Caco-2 (cell line): Measurements from ENCODE around the gene STAB2. TPM values are rescaled to one million over a fixed set of nuclear protein-coding genes. Genes with fewer than 3 reads are reported as not detected.

Experiments
- BruUV-seq: library from RNA; stranded (reverse); fragments of 400-500 nt; replicated peaks from 2 replicates; lab custom pipeline; 2021; lab: Mats Ljungman, UMichigan
- CTCF ChIA-PET: fragments of 300-600 bp; sonication (Branson Sonifier 250); formaldehyde crosslinking; loops from one replicate; lab custom pipeline; 2022; ENCODE audit warnings: antibody characterized with exemption; lab: Charles Lee
- POLR2A ChIA-PET: fragments of 300-600 bp; sonication (Branson Sonifier 250); formaldehyde crosslinking; loops from one replicate; lab custom pipeline; 2022; ENCODE audit warnings: antibody characterized with exemption; lab: Charles Lee
- DNase-seq, 2 experiments: peaks; one replicate each; pipeline versions ENCODE4 v3.0.0 to v3.0.0-alpha.2; 2020 to 2022
- H3K27me3 ChIP-seq: replicated peaks from 2 replicates; pipeline ENCODE4 v1.6.0; 2011; ENCODE audit warnings: low read length; ENCODE audit not compliant: control insufficient read depth, insufficient read depth
- H3K36me3 ChIP-seq: 2 replicates; pipeline ENCODE4 v1.5.1; 2011; ENCODE audit warnings: low read length; ENCODE audit not compliant: control insufficient read depth, insufficient read depth
- H3K4me1 ChIP-seq: fragments of 250-450 bp; sonication (Bioruptor Pico); 2 replicates; pipeline ENCODE4 v1.5.1; 2020; ENCODE audit warnings: mild to moderate bottlenecking
- H3K4me3 ChIP-seq: 2 replicates; pipeline ENCODE4 v1.5.1; 2011; ENCODE audit warnings: low read depth, mild to moderate bottlenecking, control low read depth, low read length
- H3K9me3 ChIP-seq: fragments of 250-450 bp; sonication (Bioruptor Pico); 2 replicates; pipeline ENCODE4 v1.5.1; 2020; ENCODE audit warnings: mild to moderate bottlenecking, moderate library complexity
- H3K27ac Mint-ChIP-seq: one replicate; pipeline ENCODE4 v1.8.0; 2022; ENCODE audit warnings: mixed read lengths; ENCODE audit not compliant: unreplicated experiment
- H3K27me3 Mint-ChIP-seq: one replicate; pipeline ENCODE4 v1.8.0; 2022; ENCODE audit warnings: mixed read lengths; ENCODE audit not compliant: insufficient read depth, unreplicated experiment
- H3K36me3 Mint-ChIP-seq: one replicate; pipeline ENCODE4 v1.8.0; 2022; ENCODE audit warnings: mild to moderate bottlenecking, mixed read lengths; ENCODE audit not compliant: insufficient read depth, unreplicated experiment
- H3K4me1 Mint-ChIP-seq: one replicate; pipeline ENCODE4 v1.8.0; 2022; ENCODE audit warnings: low read depth, mixed read lengths; ENCODE audit not compliant: unreplicated experiment
- H3K4me3 Mint-ChIP-seq: one replicate; pipeline ENCODE4 v1.8.0; 2022; ENCODE audit warnings: mild to moderate bottlenecking, moderate library complexity, mixed read lengths; ENCODE audit not compliant: unreplicated experiment
- H3K9me3 Mint-ChIP-seq: one replicate; pipeline ENCODE4 v1.8.0; 2022; ENCODE audit warnings: mixed read lengths; ENCODE audit not compliant: unreplicated experiment
- CTCF ChIP-seq, 2 experiments: fragments of 200-600 bp in 1 of 2; IDR thresholded peaks; 1 replicate in 1 of 2; 2 replicates in 1 of 2; pipeline versions ENCODE4 v1.5.1 to v1.8.0; 2011 to 2022; ENCODE audit warnings: antibody characterized with exemption in 1 of 2, control low read depth in 1 of 2, inconsistent platforms in 1 of 2, low read depth in 1 of 2, low read length in 1 of 2, mild to moderate bottlenecking in 1 of 2, moderate library complexity in 1 of 2; ENCODE audit not compliant: insufficient read depth in 1 of 2, severe bottlenecking in 1 of 2, unreplicated experiment in 1 of 2
- intact Hi-C: fragments of 100-400 bp; cut with micrococcal nuclease; formaldehyde crosslinking; loops from one replicate; pipeline ENCODE4 v1.10.0; 2022; ENCODE audit not compliant: unreplicated experiment
- total RNA-seq: library from RNA; stranded (reverse); gene quantifications from 2 replicates; pipeline ENCODE4 v1.2.3, GENCODE V29; 2022

STAB2 gene
- total RNA-seq, 1 experiment from 2014 or later: 0.25 TPM

DNA sequence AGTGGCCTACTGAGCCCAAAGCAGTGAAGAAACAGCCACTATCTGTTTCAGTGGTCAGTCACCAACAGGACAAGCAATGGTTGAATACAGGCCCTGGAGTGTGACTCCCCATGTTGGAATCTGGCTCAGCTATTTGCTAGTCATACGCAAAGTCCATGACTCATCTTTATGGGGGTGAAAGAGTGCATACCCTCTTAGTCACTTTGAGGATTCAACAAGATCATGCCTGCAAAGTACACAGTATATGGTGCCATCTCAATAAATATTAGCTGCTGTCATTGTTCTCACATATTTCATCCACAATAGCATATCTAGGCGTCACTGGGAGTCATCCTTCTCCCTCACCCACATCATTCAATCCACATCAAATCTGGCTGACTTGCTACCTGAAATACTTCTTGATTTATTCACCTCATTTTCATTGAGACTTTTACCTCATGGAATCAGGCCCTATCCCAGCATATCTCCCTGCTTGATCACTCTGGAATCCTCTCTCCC is 26.4 kb upstream of the STAB2 start:
- TF ChIP-seq CTCF (IDR thresholded peaks at IDR 0.05; ENCODE audit: insufficient read depth in 1 of 2, low read depth in 1 of 2, low read length in 1 of 2, severe bottlenecking in 1 of 2, unreplicated experiment in 1 of 2): no peak
- peaks cover 27% of the 10 kb centered on the region for H3K9me3 Mint-ChIP-seq
- H3K27ac Mint-ChIP-seq: no peak overlapping the region
- ChIA-PET POLR2A (no interaction called here), CTCF (no interaction called here)
- Histone ChIP-seq H3K27me3 (no peaks in the 10 kb centered on the region), H3K9me3 (peaks cover 7% of the 10 kb centered on the region), H3K4me3 (no peak overlapping the region), H3K36me3 (no peaks in the 10 kb centered on the region), H3K4me1 (peaks cover 22% of the 10 kb centered on the region; the same call in 1 of the 2 replicates)
- intact Hi-C loops: no loop called here
- H3K4me3 Mint-ChIP-seq: no peak overlapping the region
- peaks cover 6% of the 10 kb centered on the region for H3K4me1 Mint-ChIP-seq
- DNase-seq: peak; percentile 26 to 49
- H3K36me3 Mint-ChIP-seq: no peaks in the 10 kb centered on the region
- BruUV-seq: no TSS peak
- no peaks in the 10 kb centered on the region for H3K27me3 Mint-ChIP-seq

DNA sequence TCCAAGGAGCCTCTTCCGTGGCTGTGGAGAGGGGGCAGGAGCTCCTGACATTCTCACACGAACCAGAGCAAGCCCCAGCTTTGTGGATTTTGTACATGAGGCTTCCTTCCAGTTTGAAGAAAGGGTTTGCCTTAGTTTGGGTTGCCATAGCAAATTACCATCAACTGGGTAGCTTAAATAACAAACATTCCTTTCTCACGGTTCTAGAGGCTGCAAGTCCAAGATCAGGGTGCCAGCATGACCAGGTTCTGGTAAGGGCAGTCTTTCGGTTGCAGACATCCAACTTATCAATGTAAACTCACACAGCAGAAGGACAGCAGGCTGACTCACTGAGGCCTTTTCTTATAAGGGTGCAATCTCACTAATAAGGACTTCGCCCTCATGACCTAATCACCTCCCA is 25.9 kb upstream of the STAB2 start:
- no peak for DNase-seq
- no peak overlapping the region for H3K4me3 Mint-ChIP-seq
- Histone ChIP-seq H3K36me3 (no peaks in the 10 kb centered on the region), H3K4me3 (no peak overlapping the region), H3K9me3 (peaks cover 12% of the 10 kb centered on the region), H3K4me1 (peaks cover 22% of the 10 kb centered on the region; the same call in 1 of the 2 replicates), H3K27me3 (no peaks in the 10 kb centered on the region)
- TF ChIP-seq CTCF (IDR thresholded peaks at IDR 0.05; ENCODE audit: insufficient read depth in 1 of 2, low read depth in 1 of 2, low read length in 1 of 2, severe bottlenecking in 1 of 2, unreplicated experiment in 1 of 2): no peak
- POLR2A ChIA-PET: interaction anchor here (0.6 kb wide), 1 partner anchor 10 kb away, joined by 3 read pairs; no protein-coding TSS in a partner anchor
- H3K36me3 Mint-ChIP-seq: no peaks in the 10 kb centered on the region
- CTCF ChIA-PET: no interaction called here
- H3K4me1 Mint-ChIP-seq: peaks cover 6% of the 10 kb centered on the region
- no peak overlapping the region for H3K27ac Mint-ChIP-seq
- H3K9me3 Mint-ChIP-seq: peaks cover 32% of the 10 kb centered on the region
- BruUV-seq: no TSS peak
- intact Hi-C loops: no loop called here
- no peaks in the 10 kb centered on the region for H3K27me3 Mint-ChIP-seq

DNA sequence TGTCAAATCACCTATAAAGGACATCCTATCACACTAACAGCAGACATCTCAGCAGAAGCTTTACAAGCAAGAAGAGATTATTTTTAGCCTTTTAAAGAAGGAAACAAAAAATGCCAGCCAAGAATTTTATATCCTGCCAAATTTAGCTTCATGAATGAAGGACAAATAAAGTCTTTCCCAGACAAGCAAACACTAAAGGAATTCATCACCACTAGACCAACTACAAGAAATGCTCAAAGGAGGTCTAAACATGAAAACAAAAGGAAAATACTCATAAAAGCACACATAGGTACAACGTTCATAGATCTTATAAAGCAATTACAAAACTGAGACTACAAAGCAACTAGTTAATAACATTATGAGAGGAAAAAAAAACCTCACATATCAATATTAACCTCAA is 20.7 kb upstream of the STAB2 start:
- Mint-ChIP-seq H3K27me3 (peaks cover 4% of the 10 kb centered on the region), H3K9me3 (peaks cover 35% of the 10 kb centered on the region), H3K27ac (no peak overlapping the region), H3K4me1 (no peaks in the 10 kb centered on the region), H3K4me3 (no peak overlapping the region), H3K36me3 (no peaks in the 10 kb centered on the region)
- intact Hi-C loops: no loop called here
- H3K4me3 ChIP-seq: no peak overlapping the region
- no peaks in the 10 kb centered on the region for H3K36me3 ChIP-seq
- BruUV-seq: no TSS peak
- H3K27me3 ChIP-seq: no peaks in the 10 kb centered on the region
- TF ChIP-seq CTCF (IDR thresholded peaks at IDR 0.05; ENCODE audit: insufficient read depth in 1 of 2, low read depth in 1 of 2, low read length in 1 of 2, severe bottlenecking in 1 of 2, unreplicated experiment in 1 of 2): no peak
- peaks cover 15% of the 10 kb centered on the region for H3K9me3 ChIP-seq
- DNase-seq: no peak
- ChIA-PET POLR2A (no interaction called here), CTCF (no interaction called here)
- H3K4me1 ChIP-seq: peaks cover 4% of the 10 kb centered on the region; the same call in 1 of the 2 replicates
